PC-3 (cell line): ENCODE results near the gene RNF19B. TPM values are rescaled to one million over a fixed set of nuclear protein-coding genes. Genes with fewer than 3 reads are reported as not detected.

Source experiments
- ATAC-seq: fragments of 200-7000 bp; cut with Tn5 transposase; 2 replicates; pipeline ENCODE4 v1.9.1; 2020; ENCODE audit warnings: mild to moderate bottlenecking, moderate library complexity
- Bru-seq: library from RNA; stranded (reverse); fragments of 400-500 nt; gene quantifications from one replicate; lab custom pipeline; 2021; lab: Mats Ljungman, UMichigan
- BruChase-seq, 2 experiments: library from RNA; stranded (reverse); fragments of 400-500 nt; gene quantifications; one replicate each; lab custom pipeline; 2021; lab: Mats Ljungman, UMichigan
- BruUV-seq: library from RNA; stranded (reverse); fragments of 400-500 nt; replicated peaks from 2 replicates; lab custom pipeline; 2021; lab: Mats Ljungman, UMichigan
- CTCF ChIA-PET: fragments of 300-600 bp; sonication (Branson Sonifier 250); formaldehyde crosslinking; loops from one replicate; lab custom pipeline; 2022; ENCODE audit warnings: antibody characterized with exemption; lab: Charles Lee
- POLR2A ChIA-PET: fragments of 300-600 bp; sonication (Branson Sonifier 250); formaldehyde crosslinking; loops from one replicate; lab custom pipeline; 2022; ENCODE audit warnings: antibody characterized with exemption; ENCODE audit not compliant: unreplicated experiment; lab: Charles Lee
- DNase-seq: peaks from one replicate; pipeline ENCODE4 v3.0.0-alpha.2; 2015
- H2AFZ ChIP-seq: fragments of 300-600 bp; sonication (generic); 2 replicates; pipeline ENCODE4 v1.6.0; 2016; ENCODE audit warnings: antibody characterized with exemption, low read length
- H3F3A ChIP-seq: fragments of 300-600 bp; sonication (generic); one replicate; pipeline ENCODE4 v1.6.0; 2017; ENCODE audit warnings: antibody characterized with exemption, low read length, control low read depth, mild to moderate bottlenecking; ENCODE audit not compliant: unreplicated experiment
- H3K27ac ChIP-seq: fragments of 300-600 bp; sonication (generic); 2 replicates; pipeline ENCODE4 v1.5.1; 2016; ENCODE audit warnings: mild to moderate bottlenecking, low read length
- H3K27me3 ChIP-seq: fragments of 300-600 bp; sonication (generic); 2 replicates; pipeline ENCODE4 v1.6.1; 2016; ENCODE audit warnings: low read length, mixed read lengths
- H3K36me3 ChIP-seq: fragments of 300-600 bp; sonication (generic); 2 replicates; pipeline ENCODE4 v1.6.1; 2016; ENCODE audit warnings: low read depth, mixed run types, low read length, mixed read lengths
- H3K4me1 ChIP-seq: fragments of 300-600 bp; sonication (generic); 2 replicates; pipeline ENCODE4 v1.5.1; 2016; ENCODE audit warnings: low read length; ENCODE audit not compliant: insufficient read depth
- H3K4me2 ChIP-seq: fragments of 300-600 bp; sonication (generic); 2 replicates; pipeline ENCODE4 v1.6.0; 2016; ENCODE audit warnings: low read length
- H3K4me3 ChIP-seq: fragments of 300-600 bp; sonication (generic); 2 replicates; pipeline ENCODE4 v1.5.1; 2016; ENCODE audit warnings: mild to moderate bottlenecking, low read length, mixed read lengths
- H3K79me2 ChIP-seq: fragments of 300-600 bp; sonication (generic); 2 replicates; pipeline ENCODE4 v1.6.1; 2017; ENCODE audit warnings: low read length, mixed read lengths
- H3K9ac ChIP-seq: fragments of 300-600 bp; sonication (generic); 2 replicates; pipeline ENCODE4 v1.6.0; 2016; ENCODE audit warnings: mild to moderate bottlenecking, low read length
- H3K9me2 ChIP-seq: fragments of 300-600 bp; sonication (generic); replicated peaks from 2 replicates; pipeline ENCODE4 v1.6.1; 2016; ENCODE audit warnings: mixed run types, low read length, mixed read lengths
- H3K9me3 ChIP-seq: fragments of 300-600 bp; sonication (generic); 2 replicates; pipeline ENCODE4 v1.6.1; 2016; ENCODE audit warnings: low read length, mixed read lengths
- H4K20me1 ChIP-seq: fragments of 300-600 bp; sonication (generic); 2 replicates; pipeline ENCODE4 v1.6.1; 2016; ENCODE audit warnings: low read length, mixed read lengths
- EZH2 ChIP-seq: fragments of 300-600 bp; sonication (generic); IDR thresholded peaks from one replicate; pipeline ENCODE4 v1.6.1; 2017; ENCODE audit warnings: antibody characterized with exemption, mild to moderate bottlenecking, low read length; ENCODE audit not compliant: unreplicated experiment
- EZH2phosphoT487 ChIP-seq: fragments of 300-600 bp; sonication (generic); IDR thresholded peaks from 2 replicates; pipeline ENCODE4 v1.6.1; 2018; ENCODE audit warnings: mild to moderate bottlenecking, antibody characterized with exemption, low read length, borderline replicate concordance
- intact Hi-C: fragments of 100-400 bp; cut with micrococcal nuclease; formaldehyde crosslinking; loops from 2 replicates; pipeline ENCODE4 v1.9.0; 2023
- long read RNA-seq: library from polyadenylated mRNA; unstranded; transcript quantifications from one replicate; pipeline ENCODE4 v2.0.0, GENCODE V29; 2021; ENCODE audit not compliant: unreplicated experiment
- total RNA-seq: library from RNA; depleted of rRNA; stranded (reverse); fragments of >200 nt; gene quantifications from 2 replicates; pipeline ENCODE4 v1.2.3, GENCODE V29; 2014; rRNA removed
- TF ChIP-seq, protein P1 (sequence below): fragments of 300-600 bp; sonication (generic); conservative IDR thresholded peaks from 2 replicates; pipeline ENCODE4 v1.5.1; 2017; ENCODE audit warnings: antibody characterized with exemption, low read depth, mild to moderate bottlenecking, low read length

RNF19B gene, protein sequence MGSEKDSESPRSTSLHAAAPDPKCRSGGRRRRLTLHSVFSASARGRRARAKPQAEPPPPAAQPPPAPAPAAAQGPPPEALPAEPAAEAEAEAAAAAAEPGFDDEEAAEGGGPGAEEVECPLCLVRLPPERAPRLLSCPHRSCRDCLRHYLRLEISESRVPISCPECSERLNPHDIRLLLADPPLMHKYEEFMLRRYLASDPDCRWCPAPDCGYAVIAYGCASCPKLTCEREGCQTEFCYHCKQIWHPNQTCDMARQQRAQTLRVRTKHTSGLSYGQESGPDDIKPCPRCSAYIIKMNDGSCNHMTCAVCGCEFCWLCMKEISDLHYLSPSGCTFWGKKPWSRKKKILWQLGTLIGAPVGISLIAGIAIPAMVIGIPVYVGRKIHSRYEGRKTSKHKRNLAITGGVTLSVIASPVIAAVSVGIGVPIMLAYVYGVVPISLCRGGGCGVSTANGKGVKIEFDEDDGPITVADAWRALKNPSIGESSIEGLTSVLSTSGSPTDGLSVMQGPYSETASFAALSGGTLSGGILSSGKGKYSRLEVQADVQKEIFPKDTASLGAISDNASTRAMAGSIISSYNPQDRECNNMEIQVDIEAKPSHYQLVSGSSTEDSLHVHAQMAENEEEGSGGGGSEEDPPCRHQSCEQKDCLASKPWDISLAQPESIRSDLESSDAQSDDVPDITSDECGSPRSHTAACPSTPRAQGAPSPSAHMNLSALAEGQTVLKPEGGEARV
- total RNA-seq (17.9 and 21.3 TPM in 2 replicates), Bru-seq, nascent RNA (percentile 79 among the genes with signal in this experiment), BruChase-seq, experiment 1, labeled RNA remaining after a 6-hour chase (percentile 86 among the genes with signal in this experiment), BruChase-seq, experiment 2, labeled RNA remaining after a 2-hour chase (percentile 84 among the genes with signal in this experiment)
- long read RNA-seq, transcript RNF19B-201 (9 exons, 2,334 nt): major isoform, 43 of 80 reads
- long read RNA-seq, transcript RNF19B-203 (9 exons, 2,560 nt): minor isoform, 19 of 80 reads
- long read RNA-seq, partial matches to known transcripts: 2 of 80 reads
- long read RNA-seq, other reads (novel, unspliced or antisense): 14 of 80 reads

DNA sequence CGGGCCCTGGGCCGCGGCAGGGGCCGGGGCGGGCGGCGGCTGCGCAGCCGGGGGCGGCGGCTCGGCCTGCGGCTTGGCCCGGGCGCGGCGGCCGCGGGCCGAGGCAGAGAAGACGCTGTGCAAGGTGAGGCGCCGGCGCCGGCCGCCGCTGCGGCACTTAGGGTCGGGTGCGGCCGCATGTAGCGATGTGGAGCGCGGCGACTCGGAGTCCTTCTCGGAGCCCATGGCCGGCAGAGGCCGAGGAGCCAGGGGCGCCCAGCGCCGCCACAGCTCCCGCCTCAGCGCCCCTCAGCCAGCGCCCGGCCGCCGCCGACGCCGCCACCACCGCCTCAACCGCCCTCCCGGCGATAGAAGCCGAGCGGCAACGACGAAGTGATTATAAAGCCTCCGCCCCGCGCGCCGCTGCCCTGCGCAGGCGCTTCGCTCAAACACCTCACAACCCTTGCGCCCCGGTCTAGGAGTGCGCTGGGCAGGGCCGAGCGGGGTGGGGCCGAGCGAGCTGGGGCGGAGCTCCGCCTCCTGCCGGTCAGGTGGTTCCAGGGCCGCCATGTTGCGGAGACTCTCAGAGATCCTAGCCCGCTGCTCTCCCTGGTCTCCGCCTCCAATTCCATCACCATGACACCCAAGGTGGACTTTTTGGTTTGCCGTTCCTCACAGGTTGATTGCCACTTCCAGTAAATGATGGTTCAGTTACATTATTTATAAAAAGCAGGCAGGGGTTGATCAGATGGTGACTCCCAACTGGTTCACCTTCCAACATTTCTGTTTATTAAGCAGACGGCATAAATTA, at the start of gene RNF19B:
RNF19B (minus strand) TSS at position 349 of the 790 bp plus-strand sequence; CDS start at position 225, 124 bp downstream.
- no TSS peak for BruUV-seq
- H3K4me3 ChIP-seq: peak within 1 kb of the TSS; percentile 98
- ATAC-seq (peak; percentile 91), DNase-seq (peak; percentile 95)
- H3K36me3 ChIP-seq: no peaks in the 10 kb centered on the region
- no peaks in the 10 kb centered on the region for H3F3A ChIP-seq
- H3K9me3 ChIP-seq: no peaks in the 10 kb centered on the region
- H3K4me1 ChIP-seq: peaks cover 32% of the 10 kb centered on the region
- TF ChIP-seq EZH2 (no peak), EZH2phosphoT487 (no peak)
- ChIA-PET CTCF (interaction anchor here (0.5 to 1.0 kb wide), 3 partner anchors 11 to 43 kb away, joined by 3 to 8 read pairs (median 7); no protein-coding TSS in a partner anchor), POLR2A (interaction anchor here (0.5 to 1.2 kb wide), 8 partner anchors 10 to 96 kb away, joined by 3 to 15 read pairs (median 6); no protein-coding TSS in a partner anchor)
- peaks cover 43% of the 10 kb centered on the region for H3K79me2 ChIP-seq
- H3K27me3 ChIP-seq: no peaks in the 10 kb centered on the region
- H3K4me2 ChIP-seq: peak within 1 kb of the TSS; percentile 92
- intact Hi-C loops: loop anchor here (2.0 to 5.0 kb wide), 2 partner anchors 16 to 43 kb away; no protein-coding TSS in a partner anchor
- H3K9ac ChIP-seq: peak within 1 kb of the TSS; percentile 72
- no peaks in the 10 kb centered on the region for H3K9me2 ChIP-seq
- peak within 1 kb of the TSS; percentile 46 for H3K27ac ChIP-seq
- peaks cover 23% of the 10 kb centered on the region for H4K20me1 ChIP-seq
- peak within 1 kb of the TSS; percentile 71 for H2AFZ ChIP-seq

DNA sequence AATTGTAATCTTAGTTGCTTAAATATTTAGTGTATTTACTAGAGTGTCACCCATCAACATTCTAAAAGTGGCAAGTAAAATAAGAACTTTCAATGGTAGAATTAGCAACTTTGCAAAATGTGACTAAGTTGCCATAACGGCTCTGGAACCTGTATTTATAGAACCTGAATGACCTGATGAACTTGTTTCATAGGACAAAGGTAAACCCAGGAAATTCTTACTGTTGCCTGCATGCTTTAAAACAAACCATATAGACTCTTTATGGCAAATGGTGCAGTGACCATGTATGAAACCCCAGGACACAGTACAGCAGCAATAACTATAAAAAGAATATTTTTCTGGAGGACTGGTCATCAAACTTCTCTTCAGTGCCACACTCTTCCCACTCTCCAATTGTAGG, 49.2 kb upstream of the RNF19B start:
- no peaks in the 10 kb centered on the region for H3K27me3 ChIP-seq
- CTCF ChIA-PET: no interaction called here
- peak; percentile 44 for DNase-seq
- peaks cover 19% of the 10 kb centered on the region for H3K4me1 ChIP-seq
- no peak overlapping the region for H3K9ac ChIP-seq
- no peak for ATAC-seq
- no peak overlapping the region for H2AFZ ChIP-seq
- H3K9me2 ChIP-seq: no peaks in the 10 kb centered on the region
- TF ChIP-seq, protein P1, sequence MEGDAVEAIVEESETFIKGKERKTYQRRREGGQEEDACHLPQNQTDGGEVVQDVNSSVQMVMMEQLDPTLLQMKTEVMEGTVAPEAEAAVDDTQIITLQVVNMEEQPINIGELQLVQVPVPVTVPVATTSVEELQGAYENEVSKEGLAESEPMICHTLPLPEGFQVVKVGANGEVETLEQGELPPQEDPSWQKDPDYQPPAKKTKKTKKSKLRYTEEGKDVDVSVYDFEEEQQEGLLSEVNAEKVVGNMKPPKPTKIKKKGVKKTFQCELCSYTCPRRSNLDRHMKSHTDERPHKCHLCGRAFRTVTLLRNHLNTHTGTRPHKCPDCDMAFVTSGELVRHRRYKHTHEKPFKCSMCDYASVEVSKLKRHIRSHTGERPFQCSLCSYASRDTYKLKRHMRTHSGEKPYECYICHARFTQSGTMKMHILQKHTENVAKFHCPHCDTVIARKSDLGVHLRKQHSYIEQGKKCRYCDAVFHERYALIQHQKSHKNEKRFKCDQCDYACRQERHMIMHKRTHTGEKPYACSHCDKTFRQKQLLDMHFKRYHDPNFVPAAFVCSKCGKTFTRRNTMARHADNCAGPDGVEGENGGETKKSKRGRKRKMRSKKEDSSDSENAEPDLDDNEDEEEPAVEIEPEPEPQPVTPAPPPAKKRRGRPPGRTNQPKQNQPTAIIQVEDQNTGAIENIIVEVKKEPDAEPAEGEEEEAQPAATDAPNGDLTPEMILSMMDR: no peak
- no peak for TF ChIP-seq EZH2phosphoT487
- TF ChIP-seq EZH2: no peak
- no peak overlapping the region for H3K27ac ChIP-seq
- H3F3A ChIP-seq: peaks cover 7% of the 10 kb centered on the region
- no peaks in the 10 kb centered on the region for H3K9me3 ChIP-seq
- H3K4me2 ChIP-seq: 0 out of 2 replicates have a peak overlapping the region, but pooled peaks have one; percentile 4
- H3K79me2 ChIP-seq: no peaks in the 10 kb centered on the region
- POLR2A ChIA-PET: interaction anchor here (0.6 kb wide), 1 partner anchor 132 kb away, joined by 3 read pairs; no protein-coding TSS in a partner anchor
- peaks cover 55% of the 10 kb centered on the region for H3K36me3 ChIP-seq
- no peak overlapping the region for H3K4me3 ChIP-seq
- H4K20me1 ChIP-seq: no peaks in the 10 kb centered on the region
- BruUV-seq: no TSS peak
- intact Hi-C loops: no loop called here
